Keratinocyte (primary cell): ENCODE results near the gene GPSM1. TPM values are rescaled to one million over a fixed set of nuclear protein-coding genes. Genes with fewer than 3 reads are reported as not detected.

Source experiments
- DNase-seq: peaks from one replicate; pipeline ENCODE4 v3.0.0-alpha.2; 2011; ENCODE audit warnings: low read depth, missing footprints, low spot score
- FAIRE-seq: peaks from 2 replicates; lab custom pipeline; 2011; peaks lifted over from hg19 to GRCh38; lab: Jason Lieb, UNC
- H2AFZ ChIP-seq: 2 replicates; pipeline ENCODE4 v1.6.0; 2012; ENCODE audit warnings: low read length, control low read depth, inconsistent platforms; ENCODE audit not compliant: control insufficient read depth
- H3K27ac ChIP-seq: 2 replicates; pipeline ENCODE4 v1.5.1; 2011; ENCODE audit warnings: low read length; ENCODE audit not compliant: control insufficient read depth, insufficient read depth
- H3K27me3 ChIP-seq: 3 replicates; pipeline ENCODE4 v1.6.0; 2011; ENCODE audit warnings: low read length; ENCODE audit not compliant: control insufficient read depth, insufficient read depth; ENCODE audit errors: extremely low read depth
- H3K36me3 ChIP-seq, 2 experiments: 2 replicates in 1 of 2; 3 replicates in 1 of 2; pipeline ENCODE4 v1.5.1; 2011; ENCODE audit warnings: low read length in 2 of 2, mild to moderate bottlenecking in 1 of 2; ENCODE audit not compliant: control insufficient read depth in 2 of 2, insufficient read depth in 2 of 2; ENCODE audit errors: extremely low read depth in 1 of 2
- H3K4me1 ChIP-seq: 3 replicates; pipeline ENCODE4 v1.5.1; 2011; ENCODE audit warnings: low read length; ENCODE audit not compliant: control insufficient read depth, insufficient read depth; ENCODE audit errors: extremely low read depth
- H3K4me2 ChIP-seq: 3 replicates; pipeline ENCODE4 v1.6.0; 2011; ENCODE audit warnings: low read depth, low read length; ENCODE audit not compliant: control insufficient read depth, insufficient read depth; ENCODE audit errors: extremely low read depth
- H3K4me3 ChIP-seq, 3 experiments: fragments of 200-600 bp in 1 of 3; sonication (generic) in 1 of 3; 2 replicates in 2 of 3; 3 replicates in 1 of 3; pipeline ENCODE4 v1.5.1; 2011 to 2016; ENCODE audit warnings: low read length in 3 of 3, mild to moderate bottlenecking in 3 of 3, control low read depth in 2 of 3, inconsistent platforms in 1 of 3, low read depth in 1 of 3, mixed read lengths in 1 of 3, mixed run types in 1 of 3, moderate library complexity in 1 of 3; ENCODE audit not compliant: control insufficient read depth in 2 of 3, insufficient read depth in 2 of 3; ENCODE audit errors: extremely low read depth in 1 of 3
- H3K79me2 ChIP-seq: 2 replicates; pipeline ENCODE4 v1.6.0; 2012; ENCODE audit warnings: low read length; ENCODE audit not compliant: control insufficient read depth, insufficient read depth
- H3K9ac ChIP-seq: 3 replicates; pipeline ENCODE4 v1.6.0; 2011; ENCODE audit warnings: low read length; ENCODE audit not compliant: control insufficient read depth, insufficient read depth; ENCODE audit errors: extremely low read depth
- H3K9me1 ChIP-seq: 3 replicates; pipeline ENCODE4 v1.6.0; 2011; ENCODE audit warnings: low read length; ENCODE audit not compliant: control insufficient read depth, insufficient read depth; ENCODE audit errors: extremely low read depth
- H3K9me3 ChIP-seq: 2 replicates; pipeline ENCODE4 v1.5.1; 2012; ENCODE audit warnings: low read depth, low read length; ENCODE audit not compliant: control insufficient read depth
- H4K20me1 ChIP-seq: 3 replicates; pipeline ENCODE4 v1.6.0; 2011; ENCODE audit warnings: low read length; ENCODE audit not compliant: control insufficient read depth, insufficient read depth; ENCODE audit errors: extremely low read depth
- CTCF ChIP-seq, 3 experiments: IDR thresholded peaks in 1 of 3; conservative IDR thresholded peaks in 1 of 3; optimal IDR thresholded peaks in 1 of 3; 2 replicates in 2 of 3; 3 replicates in 1 of 3; pipeline versions ENCODE3 to v1.5.1; 2011; ENCODE audit warnings: low read length in 3 of 3, mild to moderate bottlenecking in 3 of 3, moderate library complexity in 2 of 3, control low read depth in 1 of 3, inconsistent platforms in 1 of 3; ENCODE audit not compliant: insufficient read depth in 2 of 3; ENCODE audit errors: extremely low read depth in 1 of 3
- EZH2 ChIP-seq: IDR thresholded peaks from one replicate; pipeline ENCODE4 v1.6.1; 2012; ENCODE audit warnings: inconsistent platforms, mild to moderate bottlenecking, low read length, moderate library complexity
- dilution Hi-C: fragments of 300-500 bp; cut with MboI; formaldehyde crosslinking; loops from one replicate; pipeline ENCODE4 v1.7.0; 2020; ENCODE audit warnings: low sequenced_read_pairs; ENCODE audit not compliant: extremely low pct_ligation_motif_present
- polyA plus RNA-seq, 5 experiments: library from polyadenylated mRNA; depleted of rRNA in 3 of 5; stranded (reverse) in 3 of 5; stranded (forward) in 1 of 5; unstranded in 1 of 5; fragments of >200 nt; gene quantifications; 1 replicate in 1 of 5; 2 replicates in 3 of 5; 3 replicates in 1 of 5; pipeline versions ENCODE4 v1.2.1 to v1.2.3, GENCODE V29; 2011 to 2012; ENCODE audit warnings: missing spikeins in 2 of 5, low read depth in 1 of 5, low replicate concordance in 1 of 5

GPSM1 gene
- polyA plus RNA-seq, 1 donor (not counting 4 experiments of a cell fraction or from before 2014, with no cell fraction given) = 2.5 TPM

- H3K9me3 ChIP-seq = no peaks in the 10 kb centered on the region
- no peak overlapping the region for H3K27ac ChIP-seq
- DNase-seq (no peak), FAIRE-seq (no peak)
- H3K79me2 ChIP-seq = no peaks in the 10 kb centered on the region
- H3K9ac ChIP-seq = no peak overlapping the region
- TF ChIP-seq CTCF (optimal IDR thresholded peaks at IDR 0.05 in 1 of 3, IDR thresholded peaks at IDR 0.05 in 1 of 3, conservative IDR thresholded peaks at IDR 0.05 in 1 of 3; ENCODE audit: extremely low read depth in 1 of 3, insufficient read depth in 2 of 3, low read length in 3 of 3) (no peak), EZH2 (no peak)
- no peaks in the 10 kb centered on the region for H3K36me3 ChIP-seq
- H2AFZ ChIP-seq = no peak overlapping the region
- no peak overlapping the region for H3K4me3 ChIP-seq
- H3K9me1 ChIP-seq = no peaks in the 10 kb centered on the region
- peaks cover 10% of the 10 kb centered on the region for H3K27me3 ChIP-seq
- H4K20me1 ChIP-seq = no peaks in the 10 kb centered on the region
- peaks cover 22% of the 10 kb centered on the region for H3K4me1 ChIP-seq
- dilution Hi-C loops = no loop called here
- H3K4me2 ChIP-seq = no peak overlapping the region
Measured at GRCh38 chr9:136299541-136299940, 27.8 kb upstream of the GPSM1 start.

GRCh38 chr9:136300016-136300545, 27.3 kb upstream of the GPSM1 start:
- no peak overlapping the region for H3K4me3 ChIP-seq
- TF ChIP-seq CTCF (optimal IDR thresholded peaks at IDR 0.05 in 1 of 3, IDR thresholded peaks at IDR 0.05 in 1 of 3, conservative IDR thresholded peaks at IDR 0.05 in 1 of 3; ENCODE audit: extremely low read depth in 1 of 3, insufficient read depth in 2 of 3, low read length in 3 of 3) (no peak), EZH2 (no peak)
- FAIRE-seq (no peak), DNase-seq (no peak)
- H4K20me1 ChIP-seq = no peaks in the 10 kb centered on the region
- H3K79me2 ChIP-seq = no peaks in the 10 kb centered on the region
- peaks cover 15% of the 10 kb centered on the region for H3K27me3 ChIP-seq
- H3K36me3 ChIP-seq = no peaks in the 10 kb centered on the region
- no peak overlapping the region for H3K4me2 ChIP-seq
- H2AFZ ChIP-seq = no peak overlapping the region
- no peak overlapping the region for H3K27ac ChIP-seq
- peaks cover 27% of the 10 kb centered on the region for H3K4me1 ChIP-seq
- H3K9me3 ChIP-seq = no peaks in the 10 kb centered on the region
- no peak overlapping the region for H3K9ac ChIP-seq
- H3K9me1 ChIP-seq = no peaks in the 10 kb centered on the region
- dilution Hi-C loops = no loop called here
